HG03457 (cell line): ENCODE results near the gene USH2A.

Experiments used
- ATAC-seq: cut with Tn5 transposase; IDR thresholded peaks from one replicate; pipeline ENCODE4 v1.9.1; 2021; ENCODE audit warnings: moderate number of reproducible peaks; ENCODE audit not compliant: unreplicated experiment

The USH2A gene

DNA sequence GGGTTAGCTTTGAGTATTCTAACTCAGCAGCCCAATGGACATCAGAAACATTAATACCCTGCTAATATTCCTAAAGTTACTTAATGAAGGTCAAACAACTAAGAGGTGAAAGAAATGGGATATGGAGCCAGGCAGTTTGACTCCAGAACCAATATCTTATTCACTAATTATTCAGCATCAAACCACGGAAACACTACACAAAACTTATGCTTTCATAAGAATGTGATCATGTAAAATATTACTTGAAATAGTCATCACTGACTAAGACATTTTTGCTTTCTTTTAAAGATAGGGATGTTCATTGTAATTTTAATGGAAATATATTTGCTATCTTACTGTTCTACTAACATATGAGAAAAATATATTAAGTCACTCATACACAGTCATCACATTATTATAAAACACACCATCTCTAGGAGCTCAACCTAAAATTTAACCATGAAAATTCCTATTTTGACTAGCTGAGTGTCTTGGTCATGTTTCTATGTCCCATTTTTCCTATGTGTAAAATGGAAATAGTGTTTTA lies 615.3 kb downstream of the USH2A start:
- ATAC-seq, result no peak

GRCh38 chr1:215807218-215807617 lies 616.0 kb downstream of the USH2A start:
- ATAC-seq, result no peak

DNA sequence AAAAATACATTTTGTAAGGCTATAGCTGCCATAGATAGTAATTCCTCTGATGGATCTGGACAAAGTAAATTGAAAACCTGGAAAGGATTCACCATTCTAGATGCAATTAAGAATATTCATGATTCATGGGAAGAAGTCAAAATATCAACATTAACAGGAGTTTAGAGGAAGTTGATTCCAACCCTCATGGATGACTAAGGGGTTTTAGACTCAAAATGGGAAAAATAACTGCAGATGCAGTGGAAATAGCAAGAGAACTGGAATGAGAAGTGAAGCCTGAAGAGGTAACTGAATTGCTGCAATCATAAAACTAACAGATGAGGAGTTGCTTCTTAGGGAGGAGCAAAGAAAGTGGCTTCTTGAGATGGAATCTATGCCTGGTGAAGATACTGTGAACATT lies 625.4 kb downstream of the USH2A start:
- no peak for ATAC-seq

DNA sequence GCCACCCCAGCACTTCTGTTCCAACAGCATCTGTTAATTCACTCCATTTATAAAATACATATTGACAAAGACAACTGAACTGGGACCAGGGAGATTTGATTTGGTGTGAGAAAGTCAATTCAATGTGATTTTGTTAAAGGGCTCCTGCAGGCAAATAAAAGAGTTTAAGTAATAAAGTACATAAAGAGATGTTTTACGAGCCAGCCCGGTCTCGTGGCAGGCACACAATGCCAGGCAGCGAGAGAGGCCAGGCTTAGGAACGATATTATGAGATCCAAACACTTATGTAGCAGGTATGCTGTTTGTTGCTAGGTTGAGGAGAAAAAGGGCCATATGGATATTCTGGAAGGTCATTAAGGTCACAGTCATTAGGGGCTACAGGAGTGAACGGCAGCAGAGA lies 629.1 kb downstream of the USH2A start:
- no peak for ATAC-seq

DNA sequence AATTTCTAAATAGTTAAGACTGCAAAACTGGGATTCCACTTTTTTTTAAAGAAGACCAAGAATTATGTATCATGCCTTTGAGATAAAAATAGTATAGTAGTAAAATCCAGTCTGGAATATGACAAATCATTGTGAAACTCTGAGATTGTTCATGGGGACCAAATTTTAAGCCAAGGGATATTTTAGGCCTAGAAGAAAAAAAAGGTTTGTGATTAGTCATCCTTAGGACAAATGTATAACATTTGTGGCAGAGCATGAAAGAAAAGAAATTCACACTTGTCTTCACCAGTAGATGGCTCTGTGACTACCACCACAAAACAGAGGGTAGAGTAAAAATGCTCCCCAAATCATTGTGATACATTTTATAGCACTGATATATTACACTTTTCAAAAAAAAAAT lies 630.1 kb downstream of the USH2A start:
- no peak for ATAC-seq

DNA sequence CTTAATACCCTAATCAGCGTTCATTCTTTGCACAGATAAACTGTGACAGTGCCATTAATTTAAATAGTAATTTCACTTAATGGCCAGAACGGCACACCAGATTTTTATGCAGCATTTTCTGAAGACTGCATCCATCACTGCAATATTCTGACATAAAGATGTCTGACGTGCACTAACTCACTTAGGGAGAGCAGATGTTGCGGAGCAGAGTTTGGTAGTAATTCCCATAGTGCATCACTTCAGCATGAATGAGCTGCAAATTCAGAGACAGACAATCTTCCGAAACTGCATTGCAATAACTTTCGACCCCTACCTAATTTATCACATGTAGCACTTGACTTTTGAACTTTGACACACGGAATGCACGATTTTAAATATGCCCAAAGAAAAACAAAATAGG lies 630.8 kb downstream of the USH2A start:
- ATAC-seq, result no peak

DNA sequence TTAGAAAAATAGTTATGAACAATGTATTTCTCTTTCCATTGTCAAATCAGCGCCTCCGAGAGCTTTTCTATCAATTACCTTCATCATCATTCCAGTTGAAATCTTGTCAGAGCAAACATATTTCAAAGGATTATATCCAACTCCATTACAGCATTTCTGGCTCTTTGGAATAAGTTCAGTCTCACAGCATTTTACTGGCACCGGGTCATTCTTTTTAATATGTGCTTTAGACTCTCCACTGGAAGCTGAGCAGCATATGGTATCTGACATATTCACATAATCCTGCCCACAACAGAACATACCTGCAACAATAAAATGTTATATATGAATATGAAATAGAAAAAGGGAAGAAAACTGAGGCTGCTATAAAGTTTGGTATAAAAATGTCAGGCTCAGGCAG lies 633.3 kb downstream of the USH2A start:
- no peak for ATAC-seq

DNA sequence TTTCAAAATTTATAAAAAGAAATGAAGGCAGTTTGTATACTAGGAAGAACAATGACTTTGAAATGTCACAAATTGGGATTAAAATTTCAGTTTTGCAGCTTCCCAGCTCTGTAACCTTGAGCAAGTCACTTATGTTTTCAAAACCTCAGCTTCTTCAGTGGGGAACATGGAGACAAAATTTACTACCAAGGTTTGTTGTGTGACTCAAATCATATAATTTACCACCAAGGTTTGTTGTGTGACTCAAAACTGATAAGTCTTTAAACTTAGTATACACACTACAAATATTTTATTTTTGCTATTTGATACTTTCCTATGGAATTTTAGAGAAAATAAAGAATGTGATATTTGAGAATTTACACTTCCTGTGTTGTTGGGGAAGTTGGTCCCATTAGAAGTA lies 636.3 kb downstream of the USH2A start:
- ATAC-seq, result no peak

- ATAC-seq, result no peak
Measured at GRCh38 chr1:215780641-215781040, 642.6 kb downstream of the USH2A start.

DNA sequence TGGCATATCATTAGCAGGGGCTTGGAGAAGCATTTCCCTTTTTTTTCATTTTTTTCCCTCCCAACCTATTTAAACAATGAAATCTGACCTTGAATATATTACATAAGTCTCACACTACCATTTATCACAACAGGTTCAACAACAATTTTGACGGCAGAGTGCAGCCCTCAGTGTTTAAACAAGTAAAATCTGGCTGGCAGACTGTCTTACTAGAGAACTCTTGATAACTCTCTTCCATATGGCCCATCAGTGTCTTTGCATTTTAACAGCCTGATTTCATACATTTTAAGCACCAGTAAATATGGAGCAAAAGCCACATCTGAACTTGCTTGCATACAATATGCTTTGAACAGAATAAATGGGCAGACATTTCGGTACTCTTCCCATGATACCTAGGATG lies 643.1 kb downstream of the USH2A start:
- no peak for ATAC-seq

- ATAC-seq, result no peak
Measured at GRCh38 chr1:215779729-215780128, 643.5 kb downstream of the USH2A start.

DNA sequence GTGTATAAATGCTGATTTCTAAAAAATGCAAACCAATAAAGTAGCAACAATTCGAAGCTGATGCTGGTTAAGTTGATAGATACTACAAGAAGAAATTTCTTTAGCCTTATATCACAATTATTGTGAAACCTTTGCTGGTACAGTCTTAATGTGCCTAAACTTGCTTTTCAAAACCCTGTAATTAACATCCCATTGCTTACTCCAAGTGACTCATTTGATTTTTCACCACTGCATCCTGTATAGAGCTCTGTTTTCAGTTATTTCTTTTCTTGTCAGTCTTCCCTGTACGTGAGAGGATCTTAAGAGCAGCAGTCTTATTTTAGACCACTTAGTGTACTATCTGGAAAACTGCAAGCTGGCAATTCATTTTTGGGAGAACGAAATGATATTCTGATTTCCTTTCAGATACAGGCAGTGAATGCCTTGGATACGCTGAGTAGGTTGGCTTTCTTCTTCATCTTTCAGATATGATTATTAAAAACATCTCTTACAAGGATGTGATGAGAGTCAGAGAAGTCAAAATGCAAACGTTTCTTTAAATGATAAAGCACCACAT lies 645.8 kb downstream of the USH2A start:
- no peak for ATAC-seq

GRCh38 chr1:215776336-215776735 lies 646.9 kb downstream of the USH2A start:
- no peak for ATAC-seq

DNA sequence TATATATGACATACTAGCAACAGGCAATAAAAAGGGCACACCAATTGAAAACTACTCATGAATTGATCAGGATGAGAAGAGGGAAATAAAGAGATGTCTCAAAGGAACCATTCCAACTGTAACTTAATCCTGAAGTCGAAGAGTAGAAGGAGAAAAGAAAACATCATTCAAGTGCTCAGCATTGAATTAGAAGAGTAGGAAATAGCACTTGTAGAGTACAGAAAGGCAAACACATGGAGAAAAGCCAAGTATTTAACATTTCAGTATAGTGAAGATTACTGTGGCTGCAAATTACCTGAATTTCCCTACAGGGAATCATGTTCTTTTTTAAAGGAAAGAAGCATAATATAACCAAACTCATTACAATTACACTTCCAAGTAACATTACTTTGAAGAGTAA lies 651.1 kb downstream of the USH2A start:
- ATAC-seq, result no peak

- no peak for ATAC-seq
Measured at GRCh38 chr1:215768303-215768702, 654.9 kb downstream of the USH2A start.

GRCh38 chr1:215767761-215768160 lies 655.5 kb downstream of the USH2A start:
- no peak for ATAC-seq

DNA sequence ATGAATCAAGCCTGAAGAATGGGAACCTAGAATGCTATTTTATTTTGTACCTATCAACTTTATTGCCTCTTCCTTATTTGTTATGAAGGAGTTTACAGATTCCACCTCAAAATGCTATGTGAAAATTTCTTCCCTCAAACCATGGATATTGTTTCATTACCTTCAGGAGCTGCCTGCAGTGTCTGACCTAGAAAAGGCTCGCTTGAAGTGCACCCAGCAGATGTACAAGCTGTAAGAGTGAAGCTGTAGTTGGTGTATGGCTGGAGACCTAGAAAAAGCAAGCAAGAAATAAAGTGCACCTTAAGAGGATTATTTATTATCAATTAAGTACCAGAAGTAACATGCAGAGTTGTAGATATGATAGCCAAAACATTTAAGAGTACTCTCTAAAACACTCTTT lies 656.7 kb downstream of the USH2A start:
- ATAC-seq, result no peak

DNA sequence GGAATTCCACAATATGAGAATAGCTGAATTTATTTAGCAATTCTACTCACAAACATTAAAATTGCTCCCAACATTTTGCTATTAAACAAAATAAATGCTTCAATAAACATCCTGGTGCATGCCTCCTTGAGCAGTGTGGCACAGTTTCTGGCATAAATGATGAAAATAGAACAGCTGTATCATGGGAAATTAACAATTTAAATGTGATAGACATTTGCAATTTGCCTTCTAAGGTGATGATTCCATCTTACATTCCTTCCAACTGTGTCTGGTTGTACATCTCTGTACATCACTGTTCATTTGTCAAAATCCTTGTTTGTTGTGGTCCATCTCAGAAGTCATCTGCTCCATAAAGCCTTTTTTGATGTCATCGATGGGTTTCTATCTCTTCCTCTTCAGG lies 657.4 kb downstream of the USH2A start:
- ATAC-seq, result no peak

DNA sequence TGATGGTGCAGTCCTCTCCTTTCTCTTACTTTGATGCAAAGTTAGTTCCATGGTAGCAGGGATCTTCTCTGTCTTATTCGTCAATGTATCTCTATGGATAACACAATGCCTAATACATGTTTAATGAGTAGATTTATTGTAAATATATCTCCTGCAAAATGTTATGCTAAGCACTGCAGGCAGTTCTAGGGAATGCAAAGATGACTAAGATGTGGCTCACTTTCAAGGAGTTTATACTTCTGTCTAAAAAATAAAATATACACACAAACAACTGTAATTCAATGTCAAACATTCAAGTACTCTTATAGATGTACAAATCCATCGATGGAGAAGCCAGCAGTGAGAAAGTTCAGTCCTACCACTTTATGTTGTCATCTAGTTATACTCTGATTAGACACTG lies 661.8 kb downstream of the USH2A start:
- no peak for ATAC-seq

GRCh38 chr1:215754112-215754511 lies 669.1 kb downstream of the USH2A start:
- ATAC-seq, result no peak

DNA sequence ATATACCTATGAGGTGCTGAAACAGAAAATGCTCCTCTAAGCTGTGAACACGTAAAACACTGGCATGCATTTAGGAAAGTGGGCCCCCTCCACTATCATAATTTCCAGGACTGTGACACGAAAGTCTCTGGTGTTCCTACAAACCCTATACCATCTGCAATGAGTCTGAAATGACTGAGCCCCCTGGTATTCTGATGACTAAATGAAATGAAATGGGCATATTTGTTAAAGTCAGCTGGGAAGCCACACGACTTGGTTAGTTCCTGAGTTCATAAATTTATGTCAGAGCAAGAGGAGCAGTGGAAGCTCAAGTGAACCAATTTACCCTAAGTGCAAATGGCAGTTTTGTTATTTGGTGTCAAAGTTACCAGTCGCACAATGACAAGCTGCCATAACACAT lies 673.8 kb downstream of the USH2A start:
- ATAC-seq, result no peak

DNA sequence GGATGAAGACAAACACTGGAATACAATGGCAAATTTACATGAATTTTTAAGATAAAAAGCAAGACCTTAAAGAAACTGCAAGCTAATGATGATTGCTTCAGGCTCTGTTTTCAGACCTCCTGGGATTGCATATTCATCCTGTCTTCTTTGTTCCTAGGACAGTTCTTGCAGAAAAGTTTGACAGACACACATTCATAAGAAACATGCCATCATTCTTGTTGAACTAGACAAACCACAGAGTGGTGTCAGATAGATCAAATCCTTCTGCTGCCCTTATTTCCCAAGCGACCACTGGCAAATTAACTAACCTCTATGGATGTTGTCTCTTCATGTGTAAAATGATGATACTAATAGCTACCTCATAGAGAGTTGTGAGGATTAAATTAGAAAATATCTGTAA lies 674.8 kb downstream of the USH2A start:
- ATAC-seq, result no peak

DNA sequence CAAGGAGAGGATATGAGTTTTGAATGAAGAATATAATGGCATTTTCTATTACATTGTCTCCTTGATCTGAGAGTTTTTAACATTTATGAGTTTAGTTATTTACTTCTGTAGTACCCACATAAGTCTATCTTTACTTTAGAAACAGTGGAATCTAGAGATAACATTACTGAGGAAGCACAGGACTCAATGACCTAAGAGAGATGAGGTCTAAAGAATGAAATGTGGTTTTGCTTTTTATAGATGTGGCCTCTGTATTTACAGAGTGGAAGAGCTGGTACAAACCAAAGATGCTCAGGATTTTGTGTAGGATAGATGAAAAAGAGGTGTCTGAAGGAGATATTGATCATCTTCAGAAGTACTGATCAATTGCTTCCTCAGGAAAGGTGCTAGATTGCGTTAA lies 678.8 kb downstream of the USH2A start:
- ATAC-seq, result no peak

DNA sequence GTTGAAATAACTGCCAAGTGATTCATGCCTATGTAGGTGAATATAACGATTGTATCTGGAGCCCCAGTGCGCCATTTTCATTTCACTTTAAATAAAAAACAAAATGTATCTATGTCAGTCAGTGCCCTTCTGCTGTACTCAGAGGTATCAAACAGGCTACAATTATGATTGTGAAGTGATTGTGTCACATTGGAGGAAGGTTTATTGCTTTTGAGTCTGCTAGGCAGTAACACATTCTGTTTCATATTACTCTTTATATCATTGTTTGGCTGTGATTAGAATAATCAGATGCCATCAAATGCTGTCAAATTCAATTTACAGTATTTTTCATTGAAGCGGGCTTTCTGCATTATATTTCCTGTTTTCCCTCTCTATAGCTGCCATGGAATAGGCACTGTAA lies 684.2 kb downstream of the USH2A start:
- no peak for ATAC-seq
